Measurements from ENCODE around the gene INTS11. TPM values are rescaled to one million over a fixed set of nuclear protein-coding genes. Genes with fewer than 3 reads are reported as not detected.

The INTS11 gene
- total and polyA plus RNA-seq, 2 of the 13 experiments (the other 11 are each of a cell fraction or from before 2014, with no cell fraction given), result 52.8 to 94.8 TPM

- TF ChIP-seq MTF2 (CRISPR knock-in tag; IDR thresholded peaks at IDR 0.05; ENCODE audit: borderline replicate concordance) (peak; percentile 61; the same call in 1 of the 2 replicates), ZNF776 (CRISPR knock-in tag; IDR thresholded peaks at IDR 0.05) (0 out of 2 replicates have a peak, but pooled peaks have one; percentile 52), CAMTA2 (CRISPR knock-in tag; IDR thresholded peaks at IDR 0.05; ENCODE audit: borderline replicate concordance) (0 out of 2 replicates have a peak, but pooled peaks have one; percentile 82), SALL2 (CRISPR knock-in tag; IDR thresholded peaks at IDR 0.05) (0 out of 2 replicates have a peak, but pooled peaks have one; percentile 42), NFKB2 (CRISPR knock-in tag; IDR thresholded peaks at IDR 0.05; ENCODE audit: borderline replicate concordance) (no peak), NCOA2 (CRISPR knock-in tag; IDR thresholded peaks at IDR 0.05) (no peak), ZNF770 (CRISPR knock-in tag; IDR thresholded peaks at IDR 0.05) (peak; percentile 88), ZFX (CRISPR knock-in tag; IDR thresholded peaks at IDR 0.05; ENCODE audit: low read depth) (peak; percentile 75), ZFY (CRISPR knock-in tag; IDR thresholded peaks at IDR 0.05) (peak; percentile 55), ZNF121 (CRISPR knock-in tag; IDR thresholded peaks at IDR 0.05) (no peak; the same call in 1 of the 2 replicates), ZHX1 (CRISPR knock-in tag; IDR thresholded peaks at IDR 0.05; ENCODE audit: low read depth) (0 out of 2 replicates have a peak, but pooled peaks have one; percentile 32), UBTF (CRISPR knock-in tag; IDR thresholded peaks at IDR 0.05) (peak; percentile 44), JDP2 (CRISPR knock-in tag; IDR thresholded peaks at IDR 0.05; ENCODE audit: borderline replicate concordance) (no peak), GMEB1 (CRISPR knock-in tag; IDR thresholded peaks at IDR 0.05; ENCODE audit: borderline replicate concordance) (peak; percentile 32; the same call in 1 of the 2 replicates)
These were observed 6.9 kb upstream of the INTS11 start, which contains the start of gene TAS1R3 (continued) for GRCh38 chr1:1331068-1331965.
